ENCODE data around the gene SRPK3. TPM values are rescaled to one million over a fixed set of nuclear protein-coding genes. Genes with fewer than 3 reads are reported as not detected.
"Not testable (repeated sequence)": the region's sequence is repeated elsewhere in the genome, so short reads cannot be mapped to it uniquely, and the experiment has no call there.

Gene SRPK3
- polyA plus RNA-seq, 5 donors, result 0.63 to 14.2 (median 1.4) TPM

DNA sequence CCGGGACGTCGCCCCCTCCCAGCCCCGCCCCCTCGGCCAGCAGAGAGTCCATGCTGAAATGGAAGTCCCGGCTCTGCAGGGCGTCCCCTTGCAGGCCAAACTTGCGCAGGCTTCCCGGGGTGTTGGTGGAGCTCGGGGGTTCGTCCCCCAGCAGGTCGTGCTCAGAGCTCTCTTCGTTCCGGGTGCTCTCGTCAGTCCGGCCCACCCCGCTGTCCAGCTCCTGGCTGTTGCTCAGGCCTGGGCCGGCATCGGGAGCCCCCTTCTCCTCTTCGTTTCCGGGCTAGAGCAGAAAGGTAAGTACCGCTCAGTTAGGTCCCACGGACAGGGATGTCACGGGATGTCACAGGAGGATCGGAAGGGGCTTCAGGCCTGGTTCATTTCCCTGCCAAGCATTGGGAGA lies 23.8 kb downstream of the SRPK3 start:
- DNase-seq, result no peak

DNA sequence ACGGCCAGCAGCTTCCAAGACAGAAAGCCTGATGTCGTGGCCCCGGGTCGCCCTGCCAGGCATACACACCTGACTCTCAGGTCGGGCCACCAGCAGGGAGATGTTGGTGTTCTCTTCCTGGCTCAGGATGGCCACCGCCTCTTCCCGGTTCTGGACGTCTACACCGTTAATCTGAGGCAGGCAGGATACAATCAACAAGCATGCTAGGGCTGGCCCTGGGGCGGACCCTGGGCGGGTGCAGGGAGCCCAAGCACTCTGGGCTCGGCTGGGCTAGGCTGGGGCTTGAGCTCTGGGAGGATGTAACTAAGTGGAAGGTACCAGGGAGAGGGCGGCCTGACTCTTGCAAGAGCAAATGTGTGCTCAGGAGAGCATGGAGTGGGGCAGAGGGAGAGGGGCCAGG lies 24.6 kb downstream of the SRPK3 start:
- DNase-seq, result no peak

DNA sequence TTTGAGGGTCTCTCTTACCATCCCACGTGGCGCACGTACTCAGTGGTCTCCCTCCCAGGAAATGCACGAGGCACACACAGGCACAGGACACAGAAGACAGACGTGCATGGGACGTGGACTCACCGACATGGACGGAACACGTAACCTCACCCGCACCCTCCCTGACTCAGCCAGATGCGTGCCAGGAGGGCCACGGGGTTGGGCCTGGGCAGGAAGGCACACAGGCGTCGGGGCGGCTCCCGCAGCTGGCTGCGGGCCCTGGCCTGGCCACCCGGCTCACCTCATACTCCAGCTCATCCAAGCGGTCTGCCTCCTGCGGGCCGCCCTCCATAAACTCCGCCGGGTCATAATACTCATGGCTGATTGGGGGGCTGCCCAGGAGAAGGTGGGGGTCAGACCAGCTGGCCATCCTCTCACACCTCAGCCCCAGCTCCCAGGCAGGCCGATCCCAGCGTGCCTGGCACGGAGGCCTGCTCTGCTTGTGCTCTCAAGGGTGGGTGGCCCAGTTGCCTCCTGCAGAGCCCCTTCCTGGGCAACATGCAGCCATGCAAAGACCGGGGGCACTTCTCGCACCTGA lies 26.2 kb downstream of the SRPK3 start:
- DNase-seq, result no peak

DNA sequence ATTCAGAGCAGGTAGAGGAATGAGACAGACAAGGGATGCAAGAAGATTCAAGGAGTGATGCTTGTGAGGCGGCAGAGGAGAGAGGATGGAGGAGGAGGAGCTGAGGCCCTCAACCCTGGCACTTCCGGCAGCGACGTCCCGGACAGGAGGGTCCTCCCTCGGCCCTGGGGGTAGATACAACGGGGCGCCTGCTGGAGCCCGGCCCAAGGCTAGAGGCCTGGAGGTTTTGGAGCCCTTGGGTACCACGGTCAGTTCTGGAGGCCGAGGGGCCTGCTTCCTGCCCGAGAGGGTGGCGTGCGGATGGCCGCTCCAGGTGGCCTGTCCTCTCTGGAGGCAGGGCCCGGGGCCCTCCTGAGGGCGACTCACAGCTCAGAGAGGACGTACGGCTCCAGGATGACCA lies 27.1 kb downstream of the SRPK3 start:
- DNase-seq, result no peak

GRCh38 chrX:153812220-153812619 lies 31.4 kb downstream of the SRPK3 start:
- no peak for DNase-seq

- no peak for DNase-seq
Measured at GRCh38 chrX:153813161-153813560, 32.3 kb downstream of the SRPK3 start.

GRCh38 chrX:153814591-153815315 lies 33.9 kb downstream of the SRPK3 start:
- no peak for DNase-seq

GRCh38 chrX:153816831-153817690 lies 36.2 kb downstream of the SRPK3 start:
- DNase-seq, result no peak

DNA sequence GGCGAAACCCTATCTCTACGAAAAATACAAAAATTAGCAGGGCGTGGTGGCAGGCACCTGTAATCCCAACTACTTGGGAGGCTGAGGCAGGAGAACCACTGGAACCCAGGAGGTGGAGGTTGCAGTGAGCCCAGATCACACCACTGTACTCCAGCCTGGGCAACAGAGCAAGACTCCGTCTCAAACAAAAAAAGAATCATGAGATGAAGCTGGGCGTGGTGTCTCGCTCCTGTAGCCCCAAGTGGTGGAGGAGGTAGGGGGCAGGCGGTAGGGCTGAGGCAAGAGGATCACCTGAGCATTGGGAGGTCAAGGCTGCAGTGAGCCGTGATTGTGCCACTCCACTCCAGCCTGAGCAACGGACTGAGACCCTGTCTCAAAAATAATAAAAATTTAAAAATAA lies 37.2 kb downstream of the SRPK3 start:
- DNase-seq, result not testable (repeated sequence)

- DNase-seq, result peak; percentile 36 to 45
Measured at GRCh38 chrX:153818571-153819383, 37.9 kb downstream of the SRPK3 start.

DNA sequence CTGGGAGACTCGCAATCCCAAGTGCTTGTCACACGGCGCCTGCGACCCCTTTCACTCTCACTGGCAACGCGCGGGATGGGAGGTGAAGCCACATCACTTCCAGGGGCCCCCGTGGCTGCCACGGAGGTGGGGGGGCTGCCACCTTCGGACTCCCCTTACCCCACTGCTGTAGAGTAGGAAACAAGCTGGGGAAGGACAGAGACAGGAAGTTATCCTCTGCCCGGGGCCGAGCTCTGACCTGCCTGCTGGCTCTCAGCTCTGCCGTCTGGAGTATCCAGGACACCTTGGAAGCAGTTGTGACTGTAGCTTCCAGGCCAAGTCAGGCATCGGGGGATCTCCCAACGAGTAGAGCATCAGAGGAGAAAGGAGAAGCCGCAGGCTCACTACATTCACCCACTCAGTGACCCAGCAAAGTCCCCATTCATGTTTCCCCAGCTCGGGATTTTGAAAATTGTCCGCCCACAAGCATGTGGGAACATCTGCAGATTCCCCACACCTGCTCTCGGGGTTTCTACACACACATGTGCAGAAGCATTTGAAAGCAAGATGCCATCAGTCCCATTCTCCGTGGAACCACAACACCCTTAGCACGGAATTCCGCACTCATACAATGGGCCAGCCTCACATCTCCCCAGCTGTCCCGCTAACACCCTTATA lies 38.7 kb downstream of the SRPK3 start:
- DNase-seq, result no peak

GRCh38 chrX:153820601-153821000 lies 39.8 kb downstream of the SRPK3 start:
- DNase-seq, result no peak

DNA sequence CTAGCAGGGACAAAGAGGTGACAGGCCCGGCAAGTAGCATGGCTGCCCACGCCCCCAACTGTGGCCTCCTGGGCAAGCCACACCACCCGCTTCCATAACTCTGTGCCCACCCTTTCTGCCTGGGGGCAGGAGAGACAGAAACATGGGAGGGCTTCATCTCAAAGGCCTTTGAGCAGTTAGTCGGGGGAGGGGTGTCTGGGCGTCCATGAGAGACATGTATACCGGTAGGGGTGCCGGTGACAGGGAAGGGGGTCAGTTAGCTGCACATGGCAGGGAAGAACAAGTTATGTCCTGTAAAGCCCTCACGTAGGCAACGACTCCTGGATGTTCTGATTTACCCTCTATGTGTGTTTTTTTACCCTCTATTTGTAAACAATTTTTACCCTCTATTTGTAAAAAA lies 40.2 kb downstream of the SRPK3 start:
- no peak for DNase-seq

DNA sequence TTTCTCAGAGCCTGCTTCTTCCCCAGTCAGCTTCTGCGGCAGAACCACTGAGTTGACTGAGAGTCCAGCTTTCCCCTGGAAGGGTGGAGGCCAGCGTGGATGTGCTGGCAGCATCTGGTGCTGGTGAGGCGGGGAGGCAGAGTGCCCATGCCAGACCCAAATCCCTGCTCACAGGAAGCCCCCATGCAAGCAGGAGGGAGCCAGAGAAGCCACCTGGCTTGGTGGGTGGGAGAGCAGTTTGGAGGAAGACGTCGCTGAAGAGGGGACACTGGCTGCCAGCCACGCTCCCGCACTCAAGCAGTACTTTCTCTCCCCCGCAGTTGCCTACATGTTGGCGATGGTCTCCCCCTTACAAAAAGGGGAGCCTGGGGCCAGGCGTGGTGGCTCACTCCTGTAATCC lies 43.5 kb downstream of the SRPK3 start:
- DNase-seq, result no peak

DNA sequence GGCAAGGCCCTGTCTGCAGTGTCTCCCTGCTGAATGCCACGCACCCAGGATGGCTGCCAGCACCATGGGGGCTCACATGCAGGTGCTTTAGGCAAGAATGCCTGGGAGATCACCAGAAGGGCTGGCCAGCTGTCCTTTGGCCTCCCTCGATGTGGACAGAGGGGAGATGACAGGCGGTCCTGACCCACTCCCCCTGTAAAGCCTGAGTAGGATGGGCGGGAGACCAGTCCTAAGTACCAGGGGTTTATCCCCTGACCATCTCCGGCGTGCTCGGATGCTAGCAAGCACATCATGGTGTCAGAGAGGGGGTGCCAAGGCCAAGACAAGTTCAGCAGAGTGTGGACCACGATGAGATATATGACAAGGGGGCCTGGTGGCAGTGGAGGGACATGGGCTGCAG lies 44.2 kb downstream of the SRPK3 start:
- DNase-seq, result no peak

DNA sequence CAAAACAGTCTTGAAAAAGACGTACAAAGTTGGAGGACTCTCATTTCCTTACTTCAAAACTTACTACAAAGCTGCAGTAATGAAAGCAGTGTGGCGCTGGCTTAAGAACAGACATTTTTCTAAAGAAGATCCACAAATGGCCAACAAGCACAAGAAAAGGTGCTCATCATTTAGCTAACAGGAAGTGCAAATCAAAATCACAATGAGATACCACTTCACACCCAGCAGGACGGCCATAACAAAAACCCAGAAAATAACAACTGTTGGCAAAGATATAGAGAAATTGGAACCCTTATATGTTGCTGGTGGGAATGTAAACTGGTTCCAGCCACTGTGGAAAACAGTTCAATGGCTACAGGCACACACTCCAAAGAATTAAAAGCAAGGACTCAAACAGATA lies 46.2 kb downstream of the SRPK3 start:
- no peak for DNase-seq

DNA sequence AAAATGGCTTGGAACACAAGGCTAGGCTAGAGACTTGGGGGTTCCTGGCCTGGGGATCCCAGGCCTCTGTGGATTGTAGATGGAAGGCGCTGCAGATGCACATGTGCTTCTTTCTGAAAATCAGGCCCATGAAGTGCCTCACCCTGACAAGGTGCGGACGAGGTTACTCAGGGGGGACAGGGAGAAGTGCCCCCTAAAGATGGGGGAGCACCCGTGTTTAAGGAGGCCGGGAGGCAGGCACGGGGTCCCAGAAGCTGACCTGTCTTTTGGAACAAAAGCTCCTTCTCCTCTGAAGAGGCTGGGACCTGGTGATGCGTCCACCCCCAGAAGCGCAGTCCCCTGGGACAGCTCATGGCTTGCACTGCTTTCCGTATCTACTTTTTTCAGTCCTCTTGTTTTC lies 47.1 kb downstream of the SRPK3 start:
- DNase-seq, result no peak

GRCh38 chrX:153828308-153828707 lies 47.5 kb downstream of the SRPK3 start:
- no peak for DNase-seq

DNA sequence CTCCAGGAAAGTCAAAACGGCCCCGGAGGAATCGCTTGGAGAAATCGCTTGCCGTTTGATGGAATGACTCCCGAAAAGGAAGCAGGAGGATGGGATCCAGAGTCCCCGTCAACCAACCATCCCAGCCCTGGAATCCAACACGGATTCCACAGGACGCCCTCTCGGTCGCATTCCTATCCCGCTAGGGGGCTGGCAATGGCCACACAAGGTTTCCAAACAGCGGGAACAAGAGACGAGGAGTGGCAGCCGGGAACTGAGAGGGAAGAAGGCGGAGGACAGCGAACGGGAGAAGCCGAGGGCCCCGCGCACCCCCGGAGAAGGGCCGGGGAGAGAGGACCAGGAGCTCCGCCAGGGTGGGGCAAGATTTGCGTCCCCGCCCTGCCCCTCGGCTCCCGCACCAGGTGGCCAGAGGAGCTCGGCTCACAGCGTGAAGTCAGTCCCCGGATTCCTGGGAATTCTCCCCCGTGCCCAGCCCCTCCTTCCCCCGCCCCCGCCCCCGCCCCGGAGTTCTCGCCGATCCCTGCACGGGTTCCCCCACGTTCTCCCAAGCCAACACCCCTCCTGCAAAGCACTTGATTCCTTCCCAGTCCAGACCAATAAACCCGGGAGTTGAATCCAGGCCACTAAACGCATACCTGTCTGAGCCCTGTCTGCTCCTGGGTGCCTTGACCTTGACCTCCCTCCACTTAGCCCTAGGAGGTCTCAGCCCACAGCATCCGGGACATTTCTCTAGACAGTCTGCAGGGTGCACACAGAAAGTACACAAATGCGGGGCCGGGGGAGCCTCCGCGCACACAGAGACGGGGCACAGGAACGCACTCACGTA lies 48.1 kb downstream of the SRPK3 start:
- no peak for DNase-seq

DNA sequence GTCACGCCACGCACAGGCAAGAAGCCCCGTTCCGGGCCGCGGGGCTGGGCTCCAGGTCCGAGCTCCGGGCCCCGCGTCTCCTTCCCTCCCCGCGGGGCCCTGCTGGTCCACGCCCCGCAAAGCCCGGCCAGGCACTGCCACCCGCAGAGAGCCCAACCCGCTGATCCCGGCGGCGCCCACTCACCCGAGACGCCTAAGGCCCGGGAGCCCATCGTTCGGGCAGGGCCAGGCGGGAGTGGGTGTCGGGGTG lies 48.6 kb downstream of the SRPK3 start:
- DNase-seq, result no peak

All from right lung (tissue), 5 donors.